Mucosa of stomach (tissue), 1 donor: ENCODE measurements around the gene LHX4.

Experiments used
- H3K27me3 ChIP-seq: one replicate; pipeline ENCODE4 v1.7.0; 2013; ENCODE audit warnings: mild to moderate bottlenecking, low read length; ENCODE audit not compliant: control insufficient read depth, insufficient read depth
- H3K36me3 ChIP-seq: one replicate; pipeline ENCODE4 v1.7.0; 2013; ENCODE audit warnings: low read length; ENCODE audit not compliant: control insufficient read depth, insufficient read depth
- H3K4me1 ChIP-seq: one replicate; pipeline ENCODE4 v1.7.0; 2013; ENCODE audit warnings: mild to moderate bottlenecking, low read length; ENCODE audit not compliant: control insufficient read depth, insufficient read depth
- H3K4me3 ChIP-seq: one replicate; pipeline ENCODE4 v1.7.0; 2013; ENCODE audit warnings: low read length
- H3K9ac ChIP-seq: one replicate; pipeline ENCODE4 v1.7.0; 2013; ENCODE audit warnings: mild to moderate bottlenecking, low read length, moderate library complexity
- H3K9me3 ChIP-seq: one replicate; pipeline ENCODE4 v1.7.0; 2013; ENCODE audit warnings: mild to moderate bottlenecking, low read length, moderate library complexity; ENCODE audit not compliant: control insufficient read depth
- donor health status: Pancreatic carcinoma.

LHX4 gene

DNA sequence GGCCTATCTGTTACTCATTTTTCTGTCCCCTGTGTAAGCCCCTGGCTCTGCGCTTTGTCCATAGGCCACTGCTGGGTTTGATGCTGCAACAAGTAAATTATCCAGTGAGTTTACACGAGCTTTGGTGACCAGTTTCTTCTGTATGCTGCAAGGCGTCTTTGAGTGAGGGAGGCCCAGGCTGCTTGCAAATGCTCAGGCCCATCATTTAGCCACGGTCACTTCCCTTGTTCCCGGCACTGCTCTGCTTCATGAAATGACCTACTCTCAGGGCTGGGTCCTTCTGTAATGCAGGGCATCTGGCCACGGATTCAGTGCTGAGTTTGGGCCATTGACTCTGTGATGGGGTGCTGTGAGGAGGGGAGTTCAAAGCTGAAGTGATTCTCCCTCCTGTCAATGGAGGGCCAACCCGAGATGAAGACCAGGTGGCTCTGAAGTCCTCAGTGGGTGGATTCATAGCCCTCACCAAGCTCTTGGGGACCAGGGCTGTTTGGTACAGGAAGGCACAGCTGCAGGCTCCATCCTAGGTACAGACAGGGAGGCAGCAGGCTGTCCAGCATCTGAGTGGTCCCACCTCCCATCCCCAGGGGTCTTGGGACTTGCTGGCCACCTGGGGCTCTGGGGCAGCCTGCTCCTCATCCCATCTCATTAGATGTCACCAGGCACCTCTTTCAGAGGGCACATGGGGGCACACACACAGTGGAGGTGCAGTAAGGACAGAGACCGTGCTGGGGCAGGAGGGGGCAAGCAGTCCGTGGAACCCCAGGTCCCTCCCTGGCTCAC, 21.7 kb downstream of the LHX4 start:
- Histone ChIP-seq H3K9me3 (no peaks in the 10 kb centered on the region), H3K4me3 (no peak overlapping the region), H3K36me3 (no peaks in the 10 kb centered on the region), H3K9ac (no peak overlapping the region), H3K27me3 (peaks cover 24% of the 10 kb centered on the region), H3K4me1 (no peaks in the 10 kb centered on the region)

DNA sequence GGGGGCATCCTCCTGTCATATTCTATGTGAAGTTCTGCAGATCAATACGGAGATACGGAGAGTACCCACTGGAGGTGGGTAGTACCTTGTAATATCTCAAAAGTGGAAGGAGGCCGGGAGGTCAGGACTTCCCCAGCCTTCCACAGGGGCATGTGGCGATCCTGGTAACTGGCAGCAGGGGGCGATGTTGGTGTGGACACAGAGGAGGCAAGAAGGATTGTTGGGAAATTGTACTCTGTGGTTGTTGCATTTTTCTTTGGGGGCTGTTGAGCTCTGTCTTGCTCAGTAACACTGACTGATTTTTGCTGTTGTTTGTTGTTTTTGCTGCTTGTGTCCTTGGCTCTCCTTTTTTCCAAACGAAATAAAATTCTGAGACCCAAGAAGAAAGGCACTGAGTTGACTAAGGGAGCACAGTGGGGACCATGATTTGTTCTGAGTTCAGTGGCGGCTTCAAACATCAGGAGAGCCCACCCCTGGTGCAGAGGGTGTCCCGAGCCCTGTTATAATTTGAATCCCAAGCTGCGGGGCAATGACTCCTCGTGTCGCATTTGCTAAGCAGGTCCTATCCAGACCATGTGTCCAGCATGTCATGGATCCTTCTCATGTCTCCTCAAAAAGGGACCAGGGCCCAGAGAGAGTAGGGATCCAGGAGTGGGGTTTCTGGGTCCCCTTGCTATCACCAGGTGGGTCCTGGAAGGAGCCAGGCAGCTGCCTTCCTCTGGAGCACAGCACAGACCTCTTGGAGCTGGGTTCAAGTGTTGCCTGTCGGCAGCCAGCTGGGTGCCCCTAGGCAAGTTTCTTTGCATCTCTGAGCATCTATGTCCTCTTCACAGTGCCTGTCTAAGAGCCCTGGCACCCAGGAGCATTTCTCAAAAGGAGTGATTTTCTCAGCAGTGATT, 22.8 kb downstream of the LHX4 start:
- peaks cover 33% of the 10 kb centered on the region for H3K27me3 ChIP-seq
- H3K4me3 ChIP-seq = no peak overlapping the region
- H3K9ac ChIP-seq = no peak overlapping the region
- no peaks in the 10 kb centered on the region for H3K4me1 ChIP-seq
- no peaks in the 10 kb centered on the region for H3K36me3 ChIP-seq
- no peaks in the 10 kb centered on the region for H3K9me3 ChIP-seq

DNA sequence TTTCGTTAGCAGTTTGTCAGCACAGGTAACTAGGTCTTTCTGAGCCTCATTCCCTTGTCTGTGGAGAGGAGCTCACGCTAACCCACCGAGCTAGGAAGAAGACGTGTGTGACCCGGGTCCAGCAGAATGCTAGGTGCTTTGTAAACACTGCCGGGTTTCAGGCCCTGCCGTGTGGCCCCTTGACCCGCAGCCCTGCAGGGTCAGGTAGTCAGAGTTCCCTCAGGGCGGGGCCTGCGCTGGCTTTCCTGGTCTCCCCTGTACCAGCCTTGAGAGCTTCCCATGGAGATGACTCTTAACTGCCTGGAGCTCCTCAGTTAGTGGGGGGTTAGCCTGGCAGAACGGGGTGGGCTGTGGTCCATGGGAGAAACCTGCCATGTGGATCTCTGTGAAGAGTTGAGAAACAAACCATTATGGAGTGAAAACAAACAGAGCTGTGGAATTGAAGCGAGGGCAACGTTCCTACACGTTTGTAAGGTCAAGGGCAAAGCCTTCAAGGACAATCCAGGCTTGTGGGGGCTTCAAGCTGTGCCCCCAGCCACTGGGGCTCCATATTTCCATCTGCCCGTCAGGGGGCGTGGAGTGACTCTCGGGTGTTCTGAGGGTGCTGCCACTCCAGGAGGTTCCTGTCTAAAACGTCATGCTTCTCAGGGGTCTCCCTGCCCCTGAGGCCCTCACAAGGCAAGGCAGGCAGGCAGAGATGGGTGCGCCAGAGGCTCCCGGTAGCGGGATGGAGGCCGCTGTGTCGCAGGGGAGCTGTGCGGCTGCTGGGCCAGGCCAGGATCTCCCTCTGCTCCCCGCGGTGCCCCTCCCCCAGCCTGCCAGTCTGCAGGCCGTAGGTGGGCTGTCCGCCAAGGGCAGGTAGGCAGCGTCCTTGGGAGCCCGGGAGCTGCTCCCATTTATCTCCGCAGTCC, 23.8 kb downstream of the LHX4 start:
- no peaks in the 10 kb centered on the region for H3K9me3 ChIP-seq
- no peak overlapping the region for H3K9ac ChIP-seq
- H3K4me3 ChIP-seq = no peak overlapping the region
- no peaks in the 10 kb centered on the region for H3K4me1 ChIP-seq
- H3K27me3 ChIP-seq = peaks cover 39% of the 10 kb centered on the region
- no peaks in the 10 kb centered on the region for H3K36me3 ChIP-seq

DNA sequence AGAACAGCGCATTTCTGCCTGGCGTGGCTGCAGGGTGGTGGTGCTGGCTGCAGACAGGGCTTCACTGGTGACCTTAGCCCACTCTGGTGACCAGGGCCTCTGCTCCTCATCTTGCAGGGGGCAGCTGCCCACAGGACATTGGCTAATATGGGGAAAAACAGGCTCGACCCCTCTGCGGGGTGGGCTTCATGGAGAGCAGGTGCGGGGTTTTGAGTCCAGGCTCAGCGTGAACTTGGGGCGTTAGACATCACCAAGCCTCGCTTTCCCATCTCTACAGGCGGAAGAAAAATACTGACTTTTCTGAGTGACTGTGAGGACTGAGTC, 24.4 kb downstream of the LHX4 start:
- Histone ChIP-seq H3K4me3 (no peak overlapping the region), H3K36me3 (no peaks in the 10 kb centered on the region), H3K27me3 (peaks cover 45% of the 10 kb centered on the region), H3K4me1 (no peaks in the 10 kb centered on the region), H3K9ac (no peak overlapping the region), H3K9me3 (no peaks in the 10 kb centered on the region)

DNA sequence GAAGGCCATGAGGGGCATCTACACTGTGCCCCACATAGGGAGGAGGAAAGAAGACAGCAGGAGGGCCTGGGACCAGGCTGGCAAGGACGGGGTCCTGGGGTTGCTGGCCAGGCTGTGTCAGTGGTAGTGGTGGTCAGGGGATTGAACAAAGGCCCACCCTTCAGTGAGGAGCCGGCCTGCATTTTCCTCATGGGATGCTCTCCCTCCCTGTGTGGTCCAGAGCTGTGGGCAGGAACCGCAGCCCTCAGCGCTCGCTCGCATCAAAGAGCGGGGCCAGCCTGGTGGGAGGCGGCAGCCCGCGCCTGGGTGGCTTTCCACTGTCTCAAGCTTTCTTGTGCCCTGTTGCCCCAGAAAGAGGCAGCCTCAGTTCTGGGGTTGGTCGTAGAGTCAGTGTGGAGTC, 24.8 kb downstream of the LHX4 start:
- Histone ChIP-seq H3K9ac (no peak overlapping the region), H3K4me1 (no peaks in the 10 kb centered on the region), H3K9me3 (no peaks in the 10 kb centered on the region), H3K36me3 (no peaks in the 10 kb centered on the region), H3K27me3 (peaks cover 49% of the 10 kb centered on the region), H3K4me3 (no peak overlapping the region)

DNA sequence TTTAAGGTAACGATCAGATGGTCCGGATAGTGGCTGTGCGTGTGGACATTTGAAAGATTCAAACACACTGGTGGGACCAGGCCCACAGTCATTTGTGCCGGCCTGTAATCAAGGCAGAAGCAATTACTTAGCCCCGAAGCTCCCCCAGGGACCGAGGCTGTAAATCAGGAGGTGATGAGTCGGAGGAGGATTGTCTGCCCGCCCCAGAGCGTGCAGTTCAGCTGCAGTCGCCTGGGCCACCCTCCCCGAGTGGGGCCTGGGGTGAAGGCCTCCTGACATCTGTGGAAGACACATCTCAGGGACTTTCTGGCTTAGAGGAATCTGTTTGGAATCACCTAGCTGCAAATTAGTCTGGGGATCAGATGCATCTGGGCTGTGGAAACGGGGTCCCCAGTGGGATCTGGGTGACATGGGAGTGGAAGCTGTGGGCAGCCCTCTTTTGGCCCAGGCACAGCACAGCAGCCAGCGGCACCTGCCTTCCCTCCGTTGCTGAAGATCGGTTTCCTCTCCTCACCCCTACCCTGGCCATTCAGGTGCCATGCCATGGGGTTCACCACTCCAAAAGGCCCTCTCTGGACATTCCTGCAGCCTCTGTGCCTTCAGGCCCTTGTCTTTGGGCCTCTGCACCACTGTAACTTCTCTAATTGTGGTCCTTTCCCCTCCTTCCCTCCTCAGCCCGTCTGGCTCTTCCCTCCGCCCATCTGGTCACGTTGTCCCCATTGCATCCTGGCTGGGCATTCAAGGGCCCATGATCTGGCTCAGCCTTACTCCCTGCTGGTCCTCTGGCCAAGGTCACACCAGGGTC, 25.7 kb downstream of the LHX4 start:
- Histone ChIP-seq H3K27me3 (peaks cover 58% of the 10 kb centered on the region), H3K4me1 (no peaks in the 10 kb centered on the region), H3K4me3 (no peak overlapping the region), H3K36me3 (no peaks in the 10 kb centered on the region), H3K9me3 (no peaks in the 10 kb centered on the region), H3K9ac (no peak overlapping the region)

DNA sequence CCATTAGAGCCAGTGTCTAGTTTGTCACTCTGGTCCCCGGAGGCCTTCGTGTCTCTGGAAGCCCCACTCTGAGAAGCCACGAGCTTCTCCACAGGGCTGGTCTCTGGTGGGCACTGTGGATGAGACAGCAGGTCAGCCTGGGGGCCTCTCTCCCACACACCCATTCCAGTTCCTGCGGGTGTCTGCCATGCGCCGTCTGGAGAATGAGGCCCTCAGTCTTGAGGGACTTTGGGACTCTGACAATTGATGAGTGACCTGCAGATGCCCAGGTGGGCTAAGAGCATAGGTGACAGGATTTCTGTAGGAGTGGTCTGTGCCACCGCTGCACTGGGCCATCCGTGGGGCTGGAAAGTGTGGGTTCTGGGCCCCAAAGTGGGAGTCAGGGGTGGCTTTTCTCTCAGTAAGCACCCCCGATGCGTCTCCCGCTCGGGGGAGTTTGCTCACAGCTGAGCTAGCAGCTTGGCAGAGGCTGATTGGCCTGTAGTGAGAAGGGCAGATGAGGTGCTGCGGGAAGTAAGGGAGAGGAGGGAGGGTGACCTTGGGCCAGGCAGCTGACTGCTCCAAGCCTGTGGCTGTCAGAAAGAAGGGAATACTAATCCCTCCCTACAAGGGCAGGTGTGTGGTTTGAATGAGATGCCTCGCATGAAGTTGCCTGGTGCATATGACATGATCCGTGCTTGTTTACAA, 26.4 kb downstream of the LHX4 start:
- Histone ChIP-seq H3K9ac (no peak overlapping the region), H3K36me3 (no peaks in the 10 kb centered on the region), H3K4me3 (no peak overlapping the region), H3K9me3 (no peaks in the 10 kb centered on the region), H3K4me1 (no peaks in the 10 kb centered on the region), H3K27me3 (peaks cover 63% of the 10 kb centered on the region)

DNA sequence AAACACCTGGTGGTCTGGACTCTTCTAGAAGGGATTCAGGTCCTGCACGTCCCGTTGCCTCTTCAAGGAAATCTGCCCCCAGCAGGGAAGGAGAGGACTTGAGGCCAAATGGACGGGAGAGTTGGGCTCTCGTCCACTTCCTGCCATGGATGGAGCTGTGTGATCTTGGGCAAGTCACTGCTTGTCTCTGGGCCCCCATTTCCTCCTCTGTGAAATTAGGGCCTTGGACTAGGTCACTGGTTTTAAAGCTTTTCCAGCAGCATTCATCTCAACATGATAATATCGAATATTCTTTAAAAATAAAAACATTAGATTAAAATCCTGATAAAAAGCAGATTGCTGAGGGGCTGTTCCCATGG, 26.9 kb downstream of the LHX4 start:
- H3K4me1 ChIP-seq = no peaks in the 10 kb centered on the region
- no peaks in the 10 kb centered on the region for H3K36me3 ChIP-seq
- H3K9ac ChIP-seq = no peak overlapping the region
- no peaks in the 10 kb centered on the region for H3K9me3 ChIP-seq
- H3K27me3 ChIP-seq = peaks cover 59% of the 10 kb centered on the region
- H3K4me3 ChIP-seq = no peak overlapping the region

DNA sequence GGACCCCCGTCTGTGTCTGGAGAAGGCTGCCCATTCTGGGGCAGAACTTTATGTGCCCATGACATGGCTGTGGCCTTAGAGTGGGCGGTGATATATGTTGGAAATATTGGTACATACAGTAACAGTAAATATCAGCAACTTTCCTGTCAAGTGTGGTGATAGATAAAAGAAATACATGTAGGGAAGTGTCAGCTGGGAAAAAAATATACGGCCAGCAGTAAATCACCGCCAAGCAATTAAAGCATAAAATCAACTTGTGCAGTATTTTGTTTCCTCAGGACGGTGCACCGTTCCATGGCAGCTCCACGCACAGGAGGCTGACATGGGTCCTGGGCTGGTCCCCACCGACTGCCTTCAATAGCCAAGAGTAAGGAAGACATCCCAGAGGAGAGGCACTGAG, 27.4 kb downstream of the LHX4 start:
- H3K27me3 ChIP-seq = peaks cover 60% of the 10 kb centered on the region
- H3K4me3 ChIP-seq = no peak overlapping the region
- H3K9ac ChIP-seq = no peak overlapping the region
- no peaks in the 10 kb centered on the region for H3K36me3 ChIP-seq
- H3K9me3 ChIP-seq = no peaks in the 10 kb centered on the region
- no peaks in the 10 kb centered on the region for H3K4me1 ChIP-seq

DNA sequence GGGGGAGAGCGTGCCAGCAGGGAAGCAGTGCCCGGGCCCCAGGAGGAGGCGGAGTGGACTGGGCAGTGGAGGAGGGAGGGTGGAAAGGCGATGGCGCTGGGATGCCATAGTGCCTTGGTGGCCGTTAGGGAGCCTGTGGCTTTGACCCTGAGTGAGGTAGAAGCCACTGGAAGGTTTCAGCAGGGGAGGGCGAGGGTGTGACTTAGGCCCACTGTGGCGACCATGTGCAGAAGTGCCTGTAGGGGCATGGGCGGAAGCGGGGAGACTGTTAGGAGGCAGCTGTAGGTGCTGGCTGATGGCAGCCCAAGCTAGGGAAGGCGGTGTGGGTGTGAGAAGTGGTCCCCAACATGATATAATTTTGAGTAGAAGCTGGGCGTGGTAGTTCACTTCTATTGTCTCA, 28.2 kb downstream of the LHX4 start:
- no peaks in the 10 kb centered on the region for H3K4me1 ChIP-seq
- no peak overlapping the region for H3K4me3 ChIP-seq
- peaks cover 54% of the 10 kb centered on the region for H3K27me3 ChIP-seq
- H3K9me3 ChIP-seq = no peaks in the 10 kb centered on the region
- no peaks in the 10 kb centered on the region for H3K36me3 ChIP-seq
- no peak overlapping the region for H3K9ac ChIP-seq

DNA sequence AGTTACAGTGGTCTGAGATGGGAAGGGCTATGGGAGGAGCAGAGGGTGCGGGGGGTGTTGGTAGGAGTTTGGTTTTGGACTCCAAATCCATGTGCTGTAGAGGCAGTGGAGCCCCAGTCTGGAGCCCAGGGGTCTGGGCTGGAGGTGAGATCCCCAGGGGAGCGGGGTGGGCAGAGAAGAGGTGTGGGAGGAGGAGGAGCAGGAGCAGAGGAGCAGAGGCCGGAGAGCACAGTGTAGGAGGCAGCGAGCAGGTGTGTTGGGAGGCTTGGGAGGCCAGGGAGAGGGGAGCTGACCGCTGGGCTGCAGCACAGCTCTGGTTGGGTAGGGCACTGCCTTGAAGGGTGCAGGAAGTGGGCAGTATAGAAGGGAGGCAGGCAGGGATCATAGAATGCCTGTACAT, 28.9 kb downstream of the LHX4 start:
- Histone ChIP-seq H3K4me3 (no peak overlapping the region), H3K9me3 (no peaks in the 10 kb centered on the region), H3K9ac (no peak overlapping the region), H3K4me1 (no peaks in the 10 kb centered on the region), H3K36me3 (no peaks in the 10 kb centered on the region), H3K27me3 (peaks cover 52% of the 10 kb centered on the region)
